Measurements from ENCODE around the gene BCL3.

DNA sequence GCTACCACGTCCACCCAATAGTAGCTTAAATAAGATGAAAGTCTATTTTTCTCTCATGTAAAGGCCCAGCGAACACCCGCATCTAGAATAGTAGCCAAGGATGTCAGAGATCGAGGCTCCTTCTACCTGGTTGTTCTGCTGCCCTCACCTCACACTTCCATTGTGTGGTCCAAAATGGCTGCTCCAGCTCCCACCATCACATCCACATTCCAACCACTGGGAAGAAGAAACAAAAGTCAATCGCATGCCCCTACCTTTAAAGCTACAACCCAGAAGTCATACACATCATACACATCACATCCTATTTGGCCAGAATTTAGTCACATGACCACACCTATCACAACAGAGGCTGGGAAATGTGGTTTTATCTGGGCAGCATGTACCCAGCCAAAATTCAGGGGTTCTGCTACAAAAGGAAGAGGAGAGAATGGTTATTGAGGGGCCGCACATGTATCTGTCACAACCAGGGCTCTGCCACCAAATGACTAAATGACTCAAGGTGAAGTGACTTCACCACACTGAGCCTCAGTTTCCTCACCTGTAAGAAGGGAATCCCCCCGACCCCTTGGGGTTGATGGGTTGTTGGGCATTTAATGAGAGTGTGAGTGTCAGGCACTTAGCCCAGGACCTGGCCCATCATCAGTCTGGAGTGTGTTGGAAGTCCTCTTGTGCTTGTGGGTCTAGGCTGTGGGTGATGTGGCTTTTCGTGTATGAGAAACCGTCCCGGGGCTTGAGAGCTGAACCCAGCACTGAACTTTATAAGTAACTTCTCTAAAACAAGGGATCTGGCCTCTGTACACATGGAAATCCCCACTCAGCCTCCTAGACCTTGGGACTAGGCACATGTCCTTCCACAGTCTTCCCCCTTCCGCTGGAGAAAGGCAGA lies 19.0 kb downstream of the BCL3 start:
- TF ChIP-seq CTCF (IDR thresholded peaks at IDR 0.05) (no peak), POLR2A (IDR thresholded peaks at IDR 0.05) (no peak)

All from testis (tissue), 2 donors.